Neural crest cell (in vitro differentiated cells): ENCODE data around the gene COP1. TPM values are rescaled to one million over a fixed set of nuclear protein-coding genes. Genes with fewer than 3 reads are reported as not detected.

ENCODE experiments used
- DNase-seq: peaks from one replicate; pipeline ENCODE4 v3.0.0; 2021; ENCODE audit warnings: low read depth, mixed read lengths, low spot score
- H3K27ac Mint-ChIP-seq: one replicate; pipeline ENCODE4 v1.8.0; 2021; ENCODE audit warnings: mild to moderate bottlenecking, mixed read lengths; ENCODE audit not compliant: unreplicated experiment
- H3K27me3 Mint-ChIP-seq: 2 replicates; pipeline ENCODE4 v1.8.0; 2021; ENCODE audit warnings: low read depth, mild to moderate bottlenecking, mixed read lengths
- H3K36me3 Mint-ChIP-seq: 2 replicates; pipeline ENCODE4 v1.8.0; 2021; ENCODE audit warnings: low read depth, mild to moderate bottlenecking, mixed read lengths
- H3K4me1 Mint-ChIP-seq: 2 replicates; pipeline ENCODE4 v1.8.0; 2021; ENCODE audit warnings: mixed read lengths
- H3K4me3 Mint-ChIP-seq: one replicate; pipeline ENCODE4 v1.8.0; 2021; ENCODE audit warnings: mild to moderate bottlenecking, mixed read lengths
- H3K9me3 Mint-ChIP-seq: 2 replicates; pipeline ENCODE4 v1.8.0; 2021; ENCODE audit warnings: mixed read lengths
- total RNA-seq: library from RNA; stranded (reverse); gene quantifications from 2 replicates; pipeline ENCODE4 v1.2.1, GENCODE V29; 2021
- TF ChIP-seq, protein P1 (sequence below): fragments of 200-600 bp; sonication (generic); conservative IDR thresholded peaks from 2 replicates; pipeline ENCODE4 v1.5.0; 2021; ENCODE audit warnings: antibody characterized with exemption, mild to moderate bottlenecking

Gene COP1
- total RNA-seq, 1 donor from 2014 or later = 48.4 TPM

DNA sequence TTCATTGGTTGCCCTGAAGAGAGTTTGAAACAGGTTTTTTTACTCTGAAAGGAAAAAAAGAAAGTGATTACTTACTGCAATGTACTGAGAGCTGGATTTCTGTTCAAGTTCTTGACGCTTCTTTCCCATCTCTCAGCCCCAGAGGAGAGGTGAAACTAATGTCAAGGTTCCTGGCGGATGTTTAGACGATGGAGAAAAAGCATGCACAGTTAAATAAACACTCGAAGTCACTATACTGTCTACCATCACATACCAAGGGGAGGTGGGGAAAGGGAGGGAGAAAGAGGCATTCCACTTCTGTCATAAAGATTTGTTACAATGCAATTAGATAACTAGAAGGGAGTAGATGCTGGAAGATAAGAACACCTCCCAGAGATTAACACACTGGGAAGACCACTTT, 286.7 kb downstream of the COP1 start:
- TF ChIP-seq, protein P1, sequence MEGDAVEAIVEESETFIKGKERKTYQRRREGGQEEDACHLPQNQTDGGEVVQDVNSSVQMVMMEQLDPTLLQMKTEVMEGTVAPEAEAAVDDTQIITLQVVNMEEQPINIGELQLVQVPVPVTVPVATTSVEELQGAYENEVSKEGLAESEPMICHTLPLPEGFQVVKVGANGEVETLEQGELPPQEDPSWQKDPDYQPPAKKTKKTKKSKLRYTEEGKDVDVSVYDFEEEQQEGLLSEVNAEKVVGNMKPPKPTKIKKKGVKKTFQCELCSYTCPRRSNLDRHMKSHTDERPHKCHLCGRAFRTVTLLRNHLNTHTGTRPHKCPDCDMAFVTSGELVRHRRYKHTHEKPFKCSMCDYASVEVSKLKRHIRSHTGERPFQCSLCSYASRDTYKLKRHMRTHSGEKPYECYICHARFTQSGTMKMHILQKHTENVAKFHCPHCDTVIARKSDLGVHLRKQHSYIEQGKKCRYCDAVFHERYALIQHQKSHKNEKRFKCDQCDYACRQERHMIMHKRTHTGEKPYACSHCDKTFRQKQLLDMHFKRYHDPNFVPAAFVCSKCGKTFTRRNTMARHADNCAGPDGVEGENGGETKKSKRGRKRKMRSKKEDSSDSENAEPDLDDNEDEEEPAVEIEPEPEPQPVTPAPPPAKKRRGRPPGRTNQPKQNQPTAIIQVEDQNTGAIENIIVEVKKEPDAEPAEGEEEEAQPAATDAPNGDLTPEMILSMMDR = no peak
- Mint-ChIP-seq H3K36me3 (peaks cover 36% of the 10 kb centered on the region), H3K9me3 (peaks cover 5% of the 10 kb centered on the region), H3K4me1 (peaks cover 8% of the 10 kb centered on the region), H3K27ac (no peak overlapping the region), H3K27me3 (no peaks in the 10 kb centered on the region), H3K4me3 (no peak overlapping the region)
- no peak for DNase-seq

DNA sequence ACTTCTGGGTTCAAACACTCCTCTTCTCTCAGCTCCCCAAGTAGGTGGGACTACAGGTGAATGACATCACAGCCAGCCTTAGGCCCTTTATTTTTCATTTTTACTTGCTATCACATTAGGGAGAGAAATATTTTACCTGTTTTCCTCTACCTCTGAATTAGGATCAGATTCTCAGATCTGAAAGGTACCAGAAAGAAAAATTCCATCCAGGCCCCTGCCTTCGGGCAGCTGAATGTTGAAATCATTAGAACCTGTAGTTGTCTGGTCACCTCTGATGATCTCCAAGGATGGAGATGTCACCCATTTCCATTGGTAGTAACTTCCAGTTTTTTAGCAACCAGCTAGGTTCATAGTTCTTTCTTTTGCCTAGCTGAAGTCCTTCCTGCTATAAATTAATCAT, 288.1 kb downstream of the COP1 start:
- Mint-ChIP-seq H3K4me3 (no peak overlapping the region), H3K27ac (no peak overlapping the region), H3K27me3 (no peaks in the 10 kb centered on the region), H3K36me3 (peaks cover 32% of the 10 kb centered on the region), H3K4me1 (peaks cover 8% of the 10 kb centered on the region), H3K9me3 (peaks cover 5% of the 10 kb centered on the region)
- TF ChIP-seq, protein P1 = no peak
- no peak for DNase-seq

DNA sequence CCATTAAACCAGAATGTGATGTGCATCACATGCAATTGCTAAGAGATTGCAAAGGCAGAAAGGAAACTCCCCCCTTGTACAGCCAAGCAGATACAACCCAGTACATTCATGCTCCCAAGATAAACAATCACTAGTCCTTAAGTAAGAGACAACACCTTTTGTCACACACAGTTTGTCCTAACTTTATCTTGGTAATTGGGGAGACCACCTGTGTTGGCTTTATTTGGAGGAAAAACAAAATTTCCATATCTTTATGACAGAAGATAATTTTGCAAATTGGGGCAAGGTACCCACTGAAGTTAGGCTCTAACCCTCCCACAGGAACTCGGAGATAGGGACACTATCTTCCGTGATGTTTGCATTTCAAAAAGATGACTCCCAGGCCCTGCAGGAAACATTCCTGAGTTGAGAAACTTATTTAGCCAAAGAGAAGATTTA, 288.7 kb downstream of the COP1 start:
- Mint-ChIP-seq H3K4me3 (no peak overlapping the region), H3K27ac (no peak overlapping the region), H3K4me1 (peaks cover 5% of the 10 kb centered on the region), H3K36me3 (peaks cover 32% of the 10 kb centered on the region), H3K27me3 (no peaks in the 10 kb centered on the region), H3K9me3 (peaks cover 5% of the 10 kb centered on the region)
- no peak for DNase-seq
- TF ChIP-seq, protein P1 = no peak

DNA sequence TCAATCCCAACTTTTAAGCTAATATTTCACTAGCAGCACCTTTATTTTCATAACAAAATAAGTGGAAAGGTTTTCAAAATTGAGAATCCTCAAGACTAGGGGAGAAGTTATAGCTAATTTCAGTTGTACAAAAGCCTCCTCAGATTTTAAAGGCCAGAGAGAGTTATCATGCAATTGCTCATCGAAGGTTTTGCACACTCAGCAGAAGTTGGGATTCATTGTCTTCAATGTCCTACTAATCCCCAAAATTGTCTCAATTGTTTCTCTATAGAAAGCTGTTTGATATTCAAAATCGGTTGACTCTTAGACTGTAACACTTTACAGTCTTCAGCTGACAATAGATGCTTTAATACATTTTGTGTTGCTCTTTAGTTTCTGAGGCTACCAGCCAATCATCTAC, 293.0 kb downstream of the COP1 start:
- no peak for DNase-seq
- Mint-ChIP-seq H3K9me3 (peaks cover 15% of the 10 kb centered on the region), H3K36me3 (peaks cover 43% of the 10 kb centered on the region), H3K27me3 (no peaks in the 10 kb centered on the region), H3K27ac (no peak overlapping the region), H3K4me1 (no peaks in the 10 kb centered on the region), H3K4me3 (no peak overlapping the region)
- TF ChIP-seq, protein P1 = no peak

DNA sequence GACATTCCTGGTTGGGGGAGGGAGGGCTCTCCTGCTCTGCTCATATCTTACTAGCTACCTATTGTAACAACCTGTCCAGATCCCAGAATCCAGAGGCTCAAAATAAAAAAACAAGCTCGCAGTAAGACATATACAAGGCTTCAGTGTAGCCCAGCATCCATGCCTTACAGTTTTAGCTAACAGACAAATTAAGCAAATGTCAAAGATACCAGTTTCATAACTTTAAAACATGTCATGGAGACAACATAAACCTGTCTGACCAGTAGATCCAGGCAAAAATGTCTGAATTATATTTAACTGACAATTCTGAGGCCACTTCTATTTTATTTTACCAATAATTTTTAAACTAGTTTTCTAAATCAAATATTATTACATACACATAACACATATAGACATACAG, 295.9 kb downstream of the COP1 start:
- TF ChIP-seq, protein P1 = no peak
- H3K9me3 Mint-ChIP-seq = peaks cover 15% of the 10 kb centered on the region
- peaks cover 38% of the 10 kb centered on the region for H3K36me3 Mint-ChIP-seq
- no peak overlapping the region for H3K4me3 Mint-ChIP-seq
- H3K27ac Mint-ChIP-seq = no peak overlapping the region
- peaks cover 13% of the 10 kb centered on the region for H3K4me1 Mint-ChIP-seq
- H3K27me3 Mint-ChIP-seq = no peaks in the 10 kb centered on the region
- DNase-seq = no peak

DNA sequence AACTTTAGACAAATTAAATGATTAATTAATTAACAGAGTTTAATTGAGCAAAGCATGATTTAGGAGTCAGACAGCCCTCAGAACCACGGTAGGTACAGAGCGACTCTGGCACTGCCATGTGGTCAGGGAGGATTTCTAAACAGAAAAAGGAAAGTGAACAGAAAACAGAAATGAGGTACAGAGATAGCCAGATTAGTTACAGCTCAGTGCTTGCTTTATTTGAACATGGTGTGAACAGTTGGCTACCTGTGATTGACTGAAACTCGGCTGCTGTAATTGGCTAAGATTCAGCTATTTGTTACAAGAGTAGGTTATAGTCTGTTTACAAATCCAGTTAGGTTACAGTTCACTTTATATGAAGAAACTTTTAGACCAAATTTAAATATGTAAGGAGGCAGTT, 300.7 kb downstream of the COP1 start:
- Mint-ChIP-seq H3K27ac (no peak overlapping the region), H3K9me3 (peaks cover 15% of the 10 kb centered on the region), H3K4me1 (peaks cover 13% of the 10 kb centered on the region), H3K4me3 (no peak overlapping the region), H3K36me3 (peaks cover 46% of the 10 kb centered on the region), H3K27me3 (no peaks in the 10 kb centered on the region)
- DNase-seq = no peak
- TF ChIP-seq, protein P1 = no peak
